IPS-18a (cell line): Measurements from ENCODE around the gene SIK3.

Source experiments
- H3K27ac ChIP-seq: one replicate; pipeline ENCODE4 v1.5.1; 2013; ENCODE audit warnings: low read length
- H3K27me3 ChIP-seq: one replicate; pipeline ENCODE4 v1.6.1; 2013; ENCODE audit warnings: mild to moderate bottlenecking, low read length; ENCODE audit not compliant: control insufficient read depth, insufficient read depth
- H3K36me3 ChIP-seq: one replicate; pipeline ENCODE4 v1.6.1; 2013; ENCODE audit warnings: low read depth, low read length; ENCODE audit not compliant: control insufficient read depth
- H3K4me1 ChIP-seq: one replicate; pipeline ENCODE4 v1.6.1; 2013; ENCODE audit warnings: low read depth, low read length; ENCODE audit not compliant: control insufficient read depth
- H3K4me3 ChIP-seq: one replicate; pipeline ENCODE4 v1.5.1; 2013; ENCODE audit warnings: low read length
- H3K9ac ChIP-seq: one replicate; pipeline ENCODE4 v1.6.1; 2013; ENCODE audit warnings: mild to moderate bottlenecking, low read length, moderate library complexity
- H3K9me3 ChIP-seq: one replicate; pipeline ENCODE4 v1.6.1; 2013; ENCODE audit warnings: low read depth, low read length; ENCODE audit not compliant: control insufficient read depth

SIK3 gene

DNA sequence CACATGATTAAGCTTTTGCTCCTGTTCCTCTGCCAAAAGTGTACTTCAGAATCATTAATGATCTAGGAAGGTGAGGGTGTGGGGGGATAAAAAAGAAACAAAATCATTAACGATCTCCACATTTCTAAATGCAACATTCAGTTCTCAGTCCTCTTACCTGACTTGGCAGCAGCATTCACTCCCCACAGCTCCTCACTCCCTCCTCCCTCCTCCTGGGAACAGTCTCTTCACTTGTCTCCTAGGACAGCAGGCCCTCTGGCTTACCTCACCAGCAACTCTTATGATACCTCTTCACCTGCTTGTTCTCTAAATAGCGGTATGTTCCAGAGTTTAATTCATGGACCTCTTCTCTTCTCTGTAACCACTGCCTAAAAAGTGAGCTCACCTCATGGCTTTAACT lies 204.3 kb downstream of the SIK3 start:
- Histone ChIP-seq H3K9me3 (no peaks in the 10 kb centered on the region), H3K27me3 (no peaks in the 10 kb centered on the region), H3K27ac (no peak overlapping the region), H3K9ac (no peak overlapping the region), H3K4me1 (no peaks in the 10 kb centered on the region), H3K4me3 (no peak overlapping the region), H3K36me3 (peaks cover 10% of the 10 kb centered on the region)

DNA sequence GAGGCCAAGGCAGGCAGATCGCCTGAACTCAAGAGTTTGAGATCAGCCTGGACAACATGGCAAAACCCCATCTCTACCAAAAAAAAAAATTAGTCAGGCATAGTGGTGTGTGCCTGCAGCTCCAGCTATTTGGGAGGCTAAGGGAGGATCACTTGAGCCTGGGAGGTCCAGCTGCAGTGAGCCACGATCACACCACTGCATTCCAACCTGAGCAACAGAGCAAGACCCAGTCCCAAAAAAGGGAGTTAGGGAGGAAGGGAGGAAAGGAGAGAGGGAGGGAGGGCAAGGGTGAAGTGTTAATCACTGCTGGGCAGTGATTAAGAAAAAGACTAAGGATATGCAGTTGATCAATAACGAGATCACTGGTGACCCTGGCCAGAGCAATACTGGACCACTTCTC lies 204.8 kb downstream of the SIK3 start:
- Histone ChIP-seq H3K36me3 (peaks cover 10% of the 10 kb centered on the region), H3K4me3 (no peak overlapping the region), H3K27ac (no peak overlapping the region), H3K9me3 (no peaks in the 10 kb centered on the region), H3K9ac (no peak overlapping the region), H3K4me1 (no peaks in the 10 kb centered on the region), H3K27me3 (no peaks in the 10 kb centered on the region)

- Histone ChIP-seq H3K9me3 (no peaks in the 10 kb centered on the region), H3K9ac (no peak overlapping the region), H3K4me3 (no peak overlapping the region), H3K4me1 (no peaks in the 10 kb centered on the region), H3K36me3 (peaks cover 10% of the 10 kb centered on the region), H3K27ac (no peak overlapping the region), H3K27me3 (no peaks in the 10 kb centered on the region)
Measured at GRCh38 chr11:116892374-116892773, 205.9 kb downstream of the SIK3 start.

GRCh38 chr11:116891746-116892145 lies 206.5 kb downstream of the SIK3 start:
- H3K9ac ChIP-seq: no peak overlapping the region
- H3K27me3 ChIP-seq: no peaks in the 10 kb centered on the region
- peaks cover 8% of the 10 kb centered on the region for H3K36me3 ChIP-seq
- no peaks in the 10 kb centered on the region for H3K9me3 ChIP-seq
- no peak overlapping the region for H3K4me3 ChIP-seq
- H3K27ac ChIP-seq: no peak overlapping the region
- H3K4me1 ChIP-seq: no peaks in the 10 kb centered on the region

- H3K9me3 ChIP-seq: no peaks in the 10 kb centered on the region
- no peak overlapping the region for H3K4me3 ChIP-seq
- H3K36me3 ChIP-seq: peaks cover 8% of the 10 kb centered on the region
- H3K4me1 ChIP-seq: no peaks in the 10 kb centered on the region
- no peak overlapping the region for H3K27ac ChIP-seq
- H3K9ac ChIP-seq: no peak overlapping the region
- no peaks in the 10 kb centered on the region for H3K27me3 ChIP-seq
Measured at GRCh38 chr11:116890607-116891006, 207.6 kb downstream of the SIK3 start.

GRCh38 chr11:116890193-116890592 lies 208.0 kb downstream of the SIK3 start:
- Histone ChIP-seq H3K9ac (no peak overlapping the region), H3K27ac (no peak overlapping the region)

GRCh38 chr11:116888884-116889549 lies 209.2 kb downstream of the SIK3 start:
- H3K4me3 ChIP-seq: no peak overlapping the region
- no peak overlapping the region for H3K9ac ChIP-seq

More at GRCh38 chr11:116890193-116890592, 208.0 kb downstream of the SIK3 start:
- no peaks in the 10 kb centered on the region for H3K27me3 ChIP-seq
- H3K4me3 ChIP-seq: no peak overlapping the region
- H3K9me3 ChIP-seq: no peaks in the 10 kb centered on the region
- H3K4me1 ChIP-seq: no peaks in the 10 kb centered on the region
- peaks cover 8% of the 10 kb centered on the region for H3K36me3 ChIP-seq

GRCh38 chr11:116888024-116888423 lies 210.2 kb downstream of the SIK3 start:
- peaks cover 3% of the 10 kb centered on the region for H3K36me3 ChIP-seq
- no peak overlapping the region for H3K27ac ChIP-seq
- no peaks in the 10 kb centered on the region for H3K27me3 ChIP-seq
- H3K4me3 ChIP-seq: no peak overlapping the region
- H3K9me3 ChIP-seq: no peaks in the 10 kb centered on the region
- H3K9ac ChIP-seq: no peak overlapping the region
- H3K4me1 ChIP-seq: no peaks in the 10 kb centered on the region

More at GRCh38 chr11:116888884-116889549, 209.2 kb downstream of the SIK3 start:
- no peak overlapping the region for H3K27ac ChIP-seq
- no peaks in the 10 kb centered on the region for H3K9me3 ChIP-seq
- no peaks in the 10 kb centered on the region for H3K27me3 ChIP-seq
- no peaks in the 10 kb centered on the region for H3K4me1 ChIP-seq
- H3K36me3 ChIP-seq: peaks cover 5% of the 10 kb centered on the region

DNA sequence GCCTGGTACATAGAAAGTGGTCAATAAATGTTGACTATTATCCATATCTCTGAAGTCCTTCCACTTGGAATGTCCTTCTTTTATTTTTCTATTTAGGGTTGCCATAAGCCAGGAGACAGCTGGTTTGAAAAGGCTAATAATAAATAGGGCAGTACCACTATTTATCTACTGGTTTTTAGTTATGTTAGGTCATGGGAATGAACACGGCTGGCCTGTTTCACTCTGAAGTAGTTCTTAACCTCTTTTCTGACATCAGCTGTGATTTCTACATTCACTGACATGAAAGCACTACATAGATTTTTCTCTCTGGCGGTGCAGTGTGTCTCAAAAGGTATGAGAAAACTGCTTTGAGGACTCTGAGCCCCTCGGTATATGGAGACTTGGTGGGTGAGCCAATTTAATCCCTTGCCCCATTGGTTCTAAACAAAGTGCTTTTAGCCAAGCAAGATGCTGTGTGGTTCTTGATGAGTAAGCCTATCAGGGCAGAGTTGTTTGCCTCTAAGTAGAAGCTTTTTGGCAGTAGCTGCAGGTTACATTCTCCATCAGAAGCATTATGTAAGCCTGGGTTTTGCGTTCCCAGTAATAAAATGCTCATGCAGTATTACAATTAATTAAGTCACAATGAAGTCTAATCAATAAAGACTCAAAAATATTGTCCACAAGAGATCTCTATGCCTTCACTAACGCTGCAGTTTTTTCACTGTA lies 212.1 kb downstream of the SIK3 start:
- H3K27me3 ChIP-seq: no peaks in the 10 kb centered on the region
- no peaks in the 10 kb centered on the region for H3K36me3 ChIP-seq
- H3K4me3 ChIP-seq: no peak overlapping the region
- no peak overlapping the region for H3K27ac ChIP-seq
- no peak overlapping the region for H3K9ac ChIP-seq
- H3K4me1 ChIP-seq: no peaks in the 10 kb centered on the region
- H3K9me3 ChIP-seq: no peaks in the 10 kb centered on the region

DNA sequence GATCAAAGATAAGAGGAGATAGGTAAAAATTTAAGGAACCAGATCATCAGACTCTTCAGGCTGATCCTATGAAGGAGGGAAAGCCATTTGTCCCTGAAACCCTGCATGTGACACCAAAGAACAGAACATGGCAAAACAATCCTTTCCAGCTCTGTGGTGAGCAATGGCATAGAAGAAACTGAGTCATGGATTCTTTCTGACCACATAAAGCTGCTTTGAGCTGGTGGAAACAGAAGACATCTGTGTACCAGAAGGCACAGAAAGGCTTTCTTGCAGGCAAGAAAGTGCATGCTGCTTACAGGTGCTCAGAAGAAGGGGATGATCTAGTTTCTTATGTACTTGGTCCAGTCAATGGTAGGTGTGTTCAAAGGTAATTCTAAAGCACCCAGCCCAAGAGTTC lies 215.8 kb downstream of the SIK3 start:
- Histone ChIP-seq H3K36me3 (no peaks in the 10 kb centered on the region), H3K27ac (no peak overlapping the region), H3K9ac (no peak overlapping the region)

DNA sequence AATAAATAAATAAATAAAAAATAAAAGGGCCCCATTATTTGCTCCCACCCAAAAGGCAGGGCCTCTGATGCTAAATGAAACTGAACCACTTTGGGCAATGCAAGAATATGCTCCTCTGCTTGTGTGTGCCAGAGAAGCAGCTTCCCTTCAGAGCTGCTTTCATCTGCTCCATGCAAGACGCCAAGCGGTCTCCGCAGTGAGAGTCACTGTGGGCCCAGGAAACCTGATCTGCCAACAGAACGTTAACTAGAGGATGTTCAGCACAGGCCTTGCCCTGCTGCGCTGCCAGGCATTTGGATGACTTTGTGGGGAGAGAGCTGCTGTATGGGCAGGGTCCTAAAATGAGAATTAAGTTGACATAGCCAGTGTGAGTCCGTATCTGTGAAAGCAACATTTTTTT lies 217.1 kb downstream of the SIK3 start:
- no peaks in the 10 kb centered on the region for H3K27me3 ChIP-seq
- no peak overlapping the region for H3K9ac ChIP-seq
- no peaks in the 10 kb centered on the region for H3K4me1 ChIP-seq
- H3K9me3 ChIP-seq: no peaks in the 10 kb centered on the region
- H3K27ac ChIP-seq: no peak overlapping the region
- no peak overlapping the region for H3K4me3 ChIP-seq
- no peaks in the 10 kb centered on the region for H3K36me3 ChIP-seq

More for the DNA sequence above, 215.8 kb downstream of the SIK3 start:
- no peaks in the 10 kb centered on the region for H3K27me3 ChIP-seq
- H3K4me3 ChIP-seq: no peak overlapping the region
- H3K9me3 ChIP-seq: no peaks in the 10 kb centered on the region
- no peaks in the 10 kb centered on the region for H3K4me1 ChIP-seq
